GM19025 (cell line): Measurements from ENCODE around the gene RNF13.
"Not testable (repeated sequence)": the region's sequence is repeated elsewhere in the genome, so short reads cannot be mapped to it uniquely, and the experiment has no call there.

Experiments used
- ATAC-seq: cut with Tn5 transposase; IDR thresholded peaks from one replicate; pipeline ENCODE4 v1.9.1; 2021; ENCODE audit warnings: mild to moderate bottlenecking, low read depth, moderate library complexity; ENCODE audit not compliant: unreplicated experiment

The RNF13 gene

DNA sequence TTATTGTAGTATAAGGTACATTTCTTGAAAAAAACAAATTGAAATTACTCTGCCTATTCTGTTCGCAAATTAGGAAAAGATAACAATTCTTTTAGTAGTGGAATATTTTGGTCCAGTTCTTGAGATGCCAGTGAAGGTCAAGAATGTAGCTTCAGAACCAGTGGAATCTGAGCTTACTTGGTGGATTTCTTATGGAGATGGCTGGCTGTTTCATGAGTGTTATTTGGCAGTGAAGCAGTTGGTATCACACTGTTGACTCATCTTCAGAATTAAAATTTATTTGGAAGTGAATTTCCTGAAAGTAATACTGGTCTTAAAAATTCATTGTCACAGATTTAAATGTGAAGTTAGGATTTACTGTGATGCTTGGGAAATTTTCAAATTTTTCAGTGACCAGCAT lies 19.1 kb downstream of the RNF13 start:
- no peak for ATAC-seq

DNA sequence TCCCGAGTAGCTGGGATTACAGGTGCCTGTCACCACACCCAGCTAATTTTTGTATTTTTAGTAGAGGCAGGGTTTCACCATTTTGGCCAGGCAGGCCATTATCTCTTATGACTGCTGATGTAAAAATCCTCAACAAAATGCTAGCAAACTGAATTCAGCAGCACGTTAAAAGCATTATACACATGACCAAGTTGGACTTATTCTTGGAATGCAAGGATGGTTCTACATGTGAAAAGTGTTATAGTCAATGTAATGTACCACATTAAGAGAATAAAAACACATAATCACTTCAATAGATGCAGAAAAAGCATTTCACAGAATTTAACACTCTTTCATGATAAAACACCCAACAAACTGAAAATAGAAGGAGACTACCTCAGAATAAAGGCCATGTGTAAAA lies 20.2 kb downstream of the RNF13 start:
- ATAC-seq = no peak

DNA sequence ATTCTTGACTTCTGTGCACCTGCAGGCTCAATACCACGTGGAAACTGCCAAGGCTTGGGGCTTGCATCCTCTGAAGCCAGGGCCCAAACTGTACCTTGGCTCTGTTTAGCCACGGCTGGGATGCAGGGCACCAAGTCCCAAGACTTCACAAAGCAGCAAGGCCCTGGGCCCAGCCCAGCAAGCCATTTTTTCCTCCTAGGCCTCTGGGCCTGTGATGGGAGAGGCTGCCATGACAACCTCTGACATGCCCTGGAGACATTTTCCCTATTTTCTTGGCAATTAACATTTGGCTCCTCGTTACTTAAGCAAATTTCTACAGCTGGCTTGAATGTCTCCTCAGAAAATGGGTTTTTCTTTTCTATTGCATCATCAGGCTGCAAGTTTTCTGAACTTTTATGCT lies 25.5 kb downstream of the RNF13 start:
- not testable (repeated sequence) for ATAC-seq

DNA sequence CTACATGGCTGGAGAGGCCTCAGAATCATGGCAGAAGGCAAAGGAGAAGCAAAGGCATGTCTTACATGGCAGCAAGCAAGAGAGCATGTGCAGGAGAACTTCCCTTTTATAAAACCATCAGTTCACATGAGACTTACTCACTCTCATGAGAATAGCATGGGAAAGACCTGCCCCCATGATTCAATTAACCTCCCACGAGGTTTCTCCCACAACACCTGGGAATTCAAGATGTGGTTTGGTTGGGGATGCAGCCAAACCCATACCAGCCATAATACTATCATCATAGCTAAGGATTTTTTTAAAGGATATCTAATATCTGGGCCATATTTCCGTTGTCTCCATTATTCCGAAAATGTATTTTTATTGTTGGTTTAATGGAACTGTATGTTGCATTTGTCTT lies 26.5 kb downstream of the RNF13 start:
- ATAC-seq = not testable (repeated sequence)

DNA sequence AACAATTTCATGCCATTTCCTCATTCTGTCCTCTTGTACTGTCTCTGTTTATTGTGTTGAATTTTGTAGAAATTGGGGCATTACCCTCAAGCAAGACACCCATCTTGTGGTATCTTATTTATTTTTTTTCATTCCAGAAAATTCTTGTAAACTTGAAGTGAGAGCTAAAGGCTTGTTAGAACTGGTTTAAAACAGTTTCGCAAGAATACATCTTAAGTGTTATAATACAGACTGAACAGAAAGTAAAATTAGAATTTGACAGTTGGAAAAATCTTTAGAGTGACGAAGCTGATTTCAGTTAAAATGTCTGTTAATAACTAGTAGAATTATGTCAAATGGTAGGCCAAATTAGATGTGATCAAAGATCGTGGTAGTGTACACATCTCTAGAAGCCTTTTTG lies 26.9 kb downstream of the RNF13 start:
- ATAC-seq = no peak

DNA sequence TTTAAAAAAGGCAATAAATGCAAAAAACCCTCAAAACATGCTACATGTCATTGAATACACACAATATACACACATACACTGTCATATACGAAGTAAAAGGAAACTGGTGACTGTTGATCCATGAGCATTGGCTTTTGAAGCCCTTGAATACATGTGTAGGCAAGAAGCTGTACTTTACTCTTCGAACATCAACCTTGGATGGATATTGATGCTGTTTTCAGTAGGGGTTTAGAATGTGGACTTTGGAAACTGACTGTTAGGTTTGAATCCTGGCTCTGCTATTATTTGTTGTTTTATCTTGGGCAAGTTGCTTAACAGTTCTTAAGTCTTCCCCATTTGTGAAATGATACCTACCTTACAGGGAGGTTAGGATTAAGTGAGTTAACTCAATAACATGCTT lies 30.5 kb downstream of the RNF13 start:
- no peak for ATAC-seq

DNA sequence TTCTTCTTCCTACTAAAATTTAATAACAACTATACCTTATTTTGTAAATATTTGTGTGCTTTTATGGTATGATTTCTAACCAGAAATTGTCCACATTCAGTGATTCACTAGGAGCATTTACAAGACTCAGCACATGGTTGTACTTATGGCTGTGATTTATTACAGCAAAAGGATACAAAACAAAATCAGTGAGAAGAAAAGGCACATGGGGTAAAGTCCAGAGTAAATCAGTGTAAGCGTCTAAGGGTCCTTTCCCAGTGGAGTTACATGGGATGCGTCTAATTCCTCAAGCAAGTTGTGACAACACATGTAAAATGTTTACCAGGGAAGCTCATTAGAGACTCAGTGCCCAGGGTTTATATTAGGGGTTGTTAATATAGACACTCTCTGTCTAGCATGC lies 31.1 kb downstream of the RNF13 start:
- no peak for ATAC-seq

DNA sequence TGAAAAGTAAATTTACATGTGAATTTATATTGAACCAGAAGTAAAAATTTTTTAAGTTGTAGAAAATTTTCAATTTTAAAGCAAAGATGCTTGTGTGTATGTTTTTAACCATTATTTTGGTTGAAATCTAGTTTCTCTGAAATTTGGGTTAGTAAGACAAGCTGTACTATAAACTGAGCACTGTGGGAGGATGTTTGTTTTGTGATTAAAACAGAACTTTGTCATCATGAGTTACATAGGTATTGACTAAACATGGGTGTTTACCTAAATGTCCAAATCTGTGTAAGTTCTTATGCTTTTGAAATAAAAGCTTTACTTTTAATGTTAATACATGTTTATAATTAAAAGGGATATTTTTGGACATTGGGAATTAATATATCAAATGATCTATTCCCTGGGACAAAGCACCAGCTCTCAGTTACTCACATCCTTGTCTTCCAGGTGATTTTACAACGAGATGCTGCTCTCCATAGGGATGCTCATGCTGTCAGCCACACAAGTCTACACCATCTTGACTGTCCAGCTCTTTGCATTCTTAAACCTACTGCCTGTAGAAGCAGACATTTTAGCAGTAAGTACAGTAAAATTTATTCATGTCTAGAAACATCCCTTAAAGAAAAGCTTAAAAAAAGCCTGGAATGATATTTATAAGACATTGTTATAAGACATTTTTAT lies 32.7 kb downstream of the RNF13 start:
- ATAC-seq = no peak

DNA sequence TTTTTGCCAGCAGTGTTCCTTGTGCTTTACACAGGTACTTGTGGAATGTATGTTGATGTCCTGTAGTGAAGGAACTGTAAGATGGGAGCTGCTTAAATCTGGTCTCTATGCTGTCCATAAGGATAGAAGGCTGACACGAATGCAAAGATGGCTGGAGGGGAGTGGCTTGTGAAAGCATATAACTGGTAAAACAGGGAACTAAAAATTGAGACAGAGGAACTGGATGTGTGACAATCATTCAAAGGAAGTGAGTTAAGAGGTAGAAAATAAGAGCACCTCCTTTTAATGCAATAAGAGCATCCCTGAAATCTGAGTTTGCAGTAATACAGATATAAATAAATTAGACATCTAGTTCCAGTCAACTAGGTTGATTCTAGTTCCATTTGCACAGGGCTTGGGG lies 35.2 kb downstream of the RNF13 start:
- no peak for ATAC-seq

DNA sequence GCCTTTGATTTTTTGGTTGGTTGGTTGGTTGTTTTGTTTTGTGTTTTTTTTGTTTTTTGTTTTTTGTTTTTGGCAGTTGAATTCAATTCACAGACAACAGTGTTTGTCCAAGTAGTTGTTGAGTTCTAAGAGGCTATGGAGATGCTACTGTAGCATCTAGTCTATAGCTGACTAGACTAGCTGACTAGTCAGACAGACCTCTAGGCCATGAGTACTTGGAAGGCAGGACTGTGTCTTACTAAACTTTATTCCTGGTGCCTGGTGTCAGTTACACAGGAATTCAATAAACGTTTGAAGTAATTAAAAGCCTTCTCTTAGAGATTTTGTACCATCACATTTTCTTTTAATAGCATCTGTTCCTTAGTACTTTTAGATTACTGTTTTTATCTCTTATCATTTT lies 35.7 kb downstream of the RNF13 start:
- no peak for ATAC-seq

DNA sequence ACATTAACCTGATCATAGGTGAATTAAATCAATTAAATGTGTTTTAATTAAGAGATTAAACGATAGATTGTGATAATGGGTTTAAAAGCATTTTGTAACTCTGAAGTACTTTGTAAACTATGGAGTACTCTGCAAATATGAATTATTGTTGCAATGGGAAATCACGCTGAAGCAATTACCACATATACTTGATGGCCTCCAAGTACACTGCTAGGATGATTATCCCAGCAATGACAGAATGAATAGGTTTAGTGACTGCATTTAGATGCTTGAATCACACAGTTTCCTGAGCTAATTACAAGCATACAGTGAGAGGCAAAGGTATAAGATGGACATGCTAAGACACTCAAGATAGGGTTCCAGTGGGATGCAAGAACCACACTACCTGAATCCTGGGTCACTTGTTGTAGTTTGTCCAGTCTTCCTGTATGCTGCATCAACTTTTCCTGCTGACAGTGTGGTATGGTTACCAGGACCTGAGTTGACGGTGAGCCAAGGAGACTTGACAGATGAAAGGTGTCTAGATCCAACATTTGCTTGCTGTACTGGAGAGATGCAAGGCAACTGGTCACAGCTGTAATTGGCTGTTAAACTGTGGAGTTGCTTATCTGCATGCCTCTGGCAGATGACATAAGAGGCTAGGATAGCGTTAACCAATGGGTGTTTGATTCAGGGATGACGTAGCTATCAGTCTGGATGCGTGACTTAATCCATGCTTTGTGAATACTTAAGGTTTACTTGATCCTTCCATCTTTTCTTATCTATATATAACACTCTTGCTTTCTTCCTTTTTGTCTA lies 38.0 kb downstream of the RNF13 start:
- ATAC-seq = no peak

DNA sequence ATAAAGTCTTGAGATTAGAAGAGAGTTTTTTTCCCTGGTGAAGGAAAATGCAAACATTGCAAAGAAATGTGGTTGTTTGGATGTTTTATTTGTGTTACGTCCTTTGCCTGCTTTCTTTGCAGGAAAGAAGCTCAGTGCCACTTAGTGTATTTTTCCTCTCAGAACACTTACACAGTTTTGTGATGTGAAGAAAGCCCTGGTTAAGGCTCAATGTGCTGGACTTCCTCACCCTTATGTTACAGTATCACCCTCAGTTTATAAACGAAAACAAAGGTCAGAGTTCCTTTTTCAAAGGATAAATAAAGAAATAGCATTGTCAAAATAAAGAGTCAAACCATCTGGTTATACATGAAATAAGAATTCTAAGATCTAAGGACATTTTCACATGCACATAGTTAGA lies 45.9 kb downstream of the RNF13 start:
- ATAC-seq = no peak

DNA sequence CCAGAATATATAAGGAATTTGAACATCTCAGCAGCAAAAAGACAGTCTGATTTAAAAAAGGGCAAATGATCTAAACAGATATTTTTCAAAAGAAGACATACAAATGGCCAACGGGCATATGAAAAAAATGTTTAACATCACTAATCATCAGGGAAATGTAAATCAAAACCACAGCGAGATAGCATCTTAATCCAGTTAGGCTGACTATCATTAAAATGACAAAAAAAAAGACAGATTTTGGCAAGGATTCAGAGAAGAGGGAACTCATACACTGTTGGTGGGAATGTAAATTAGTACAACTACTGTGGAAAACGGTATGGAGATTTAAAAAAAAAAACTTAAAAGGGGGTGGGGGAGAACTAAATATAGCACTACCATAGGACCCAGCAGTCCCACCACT lies 47.9 kb downstream of the RNF13 start:
- ATAC-seq = no peak

DNA sequence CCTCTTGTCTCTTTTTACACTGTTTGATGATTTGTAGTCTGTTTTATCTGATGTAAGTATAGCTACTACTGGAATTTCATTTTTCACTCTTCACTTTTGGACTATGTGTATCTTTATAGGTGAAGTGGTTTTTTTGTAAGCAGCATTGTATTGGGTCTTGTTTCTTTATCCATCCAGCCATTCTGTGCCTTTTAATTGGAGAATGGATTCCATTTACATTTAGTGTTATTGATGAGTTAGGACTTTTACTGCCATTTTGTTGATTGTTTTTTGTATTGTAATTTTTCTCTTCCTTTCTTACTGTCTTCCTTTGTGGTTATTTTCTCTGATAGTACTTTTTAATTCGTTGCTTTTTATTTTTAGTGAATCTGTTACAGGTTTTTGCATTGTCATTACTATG lies 54.5 kb downstream of the RNF13 start:
- ATAC-seq = no peak

DNA sequence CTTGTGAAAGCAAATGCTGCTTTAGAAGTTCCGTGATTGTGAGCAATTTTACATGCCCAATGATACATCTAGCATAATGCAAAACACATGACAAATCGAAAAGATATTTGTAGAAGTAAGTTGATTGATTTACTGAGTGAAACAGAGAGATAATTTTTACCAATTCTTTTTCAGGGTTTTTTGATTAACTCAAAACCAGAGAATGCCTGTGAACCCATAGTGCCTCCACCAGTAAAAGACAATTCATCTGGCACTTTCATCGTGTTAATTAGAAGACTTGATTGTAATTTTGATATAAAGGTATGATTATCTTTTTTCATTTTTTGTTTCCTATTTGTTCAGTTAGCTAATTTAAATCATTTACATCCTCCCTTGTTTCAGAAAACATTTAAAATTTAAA lies 58.8 kb downstream of the RNF13 start:
- ATAC-seq = no peak

DNA sequence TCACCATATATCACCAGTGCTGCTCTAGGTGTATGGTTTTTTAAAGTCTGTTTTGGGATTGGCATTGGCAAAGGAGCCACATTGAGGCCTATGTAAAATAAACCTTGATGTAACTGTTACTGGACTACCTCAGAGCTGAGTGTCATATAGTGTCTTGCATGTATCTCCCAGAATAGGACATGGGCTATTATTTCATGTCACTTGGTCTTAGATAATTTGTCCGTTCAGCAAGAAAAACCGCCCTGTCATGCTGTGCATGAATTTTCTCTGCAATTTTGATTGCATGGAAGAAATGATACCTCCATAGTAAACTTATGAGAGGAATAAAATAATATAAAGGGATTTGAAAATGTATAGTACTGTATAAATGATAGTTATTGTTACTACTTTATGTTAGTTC lies 59.6 kb downstream of the RNF13 start:
- ATAC-seq = no peak

DNA sequence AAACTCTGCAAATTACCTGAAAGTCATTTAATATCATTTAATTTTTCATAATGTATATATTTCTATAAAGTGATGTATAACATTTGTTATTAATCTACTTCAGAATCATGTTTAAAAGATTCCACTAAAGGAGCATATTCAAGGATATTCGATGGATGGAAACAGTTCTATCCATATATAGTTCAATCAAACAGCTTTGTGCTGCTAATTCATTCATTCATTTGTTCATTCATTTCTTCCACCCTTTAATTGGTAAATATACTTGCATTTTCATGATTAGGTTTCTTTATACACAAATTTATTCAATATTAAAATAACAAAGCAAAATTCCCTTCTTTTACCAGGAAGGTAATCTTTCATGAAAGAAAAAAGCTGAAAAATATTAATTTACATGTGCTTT lies 64.7 kb downstream of the RNF13 start:
- no peak for ATAC-seq

DNA sequence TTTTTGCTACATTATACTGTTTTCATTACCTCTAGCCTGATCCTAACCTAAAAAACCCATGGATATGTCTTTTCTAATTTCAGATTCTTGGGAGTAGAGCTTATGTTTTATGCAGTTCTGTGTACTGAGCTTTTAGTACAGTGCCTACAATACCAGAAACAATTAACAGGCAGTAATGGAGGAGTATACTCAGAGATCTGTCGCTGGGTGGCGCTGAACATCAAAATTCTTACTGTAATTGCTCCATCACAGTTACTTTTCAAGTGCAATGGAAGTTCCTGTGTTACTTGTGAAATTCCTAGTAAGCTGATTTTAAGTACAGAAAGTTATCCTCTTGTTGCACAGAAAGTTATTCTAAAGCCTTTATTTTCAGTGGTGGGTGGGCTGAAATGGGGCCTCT lies 66.9 kb downstream of the RNF13 start:
- no peak for ATAC-seq

DNA sequence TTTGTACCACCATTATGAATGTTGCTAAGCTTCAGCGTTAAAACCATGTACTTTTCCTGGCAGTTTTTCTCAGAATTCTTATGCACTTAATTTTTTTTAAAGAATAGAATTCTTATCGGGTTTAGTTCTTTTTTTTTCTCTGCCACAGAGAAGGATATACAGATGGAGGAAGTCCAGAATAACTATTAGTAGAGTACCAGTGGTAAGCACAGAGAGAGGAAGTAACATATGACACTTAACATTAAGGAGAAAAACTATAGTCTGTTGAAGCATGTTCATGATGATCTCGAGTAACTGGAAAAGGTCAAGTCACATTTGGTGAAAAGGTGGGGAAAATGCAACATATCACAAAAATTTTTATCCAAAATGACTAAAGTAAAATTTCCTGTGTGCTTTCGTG lies 68.9 kb downstream of the RNF13 start:
- ATAC-seq = no peak

DNA sequence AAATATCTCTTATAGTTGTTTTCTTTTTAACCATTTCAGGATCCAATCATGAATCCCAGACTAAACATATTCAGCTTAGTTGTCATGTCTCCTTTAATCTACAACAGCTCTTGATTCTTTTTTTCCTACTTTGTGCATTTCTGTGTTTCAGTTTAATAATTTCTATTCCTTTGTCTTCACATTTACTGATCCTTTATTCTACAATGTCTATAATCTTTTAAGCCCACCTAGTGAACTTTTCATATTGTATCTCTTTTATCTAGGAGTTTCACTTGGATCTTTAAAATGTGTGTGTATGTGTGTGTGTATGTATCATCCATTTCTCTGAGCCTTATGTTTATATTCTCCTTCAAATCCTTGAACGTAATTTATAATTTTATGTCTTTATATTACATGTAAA lies 70.1 kb downstream of the RNF13 start:
- no peak for ATAC-seq

DNA sequence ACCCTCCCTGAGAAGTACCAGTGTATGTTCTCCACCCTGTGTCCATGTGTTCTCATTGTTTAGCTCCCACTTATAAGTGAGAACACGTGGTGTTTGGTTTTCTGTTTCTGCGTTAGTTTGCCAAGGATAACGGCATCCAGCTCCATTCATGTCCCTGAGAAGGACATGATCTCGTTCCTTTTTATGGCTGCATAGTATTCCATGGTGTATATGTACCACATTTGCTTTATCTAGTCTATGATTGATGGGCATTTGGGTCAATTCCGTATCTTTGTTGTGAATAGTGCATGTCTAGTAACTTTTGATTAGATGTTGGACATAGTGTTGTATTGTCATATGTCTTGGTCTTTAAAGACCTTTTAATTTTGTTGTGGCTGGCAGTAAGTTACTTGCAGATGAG lies 70.8 kb downstream of the RNF13 start:
- ATAC-seq = not testable (repeated sequence)

DNA sequence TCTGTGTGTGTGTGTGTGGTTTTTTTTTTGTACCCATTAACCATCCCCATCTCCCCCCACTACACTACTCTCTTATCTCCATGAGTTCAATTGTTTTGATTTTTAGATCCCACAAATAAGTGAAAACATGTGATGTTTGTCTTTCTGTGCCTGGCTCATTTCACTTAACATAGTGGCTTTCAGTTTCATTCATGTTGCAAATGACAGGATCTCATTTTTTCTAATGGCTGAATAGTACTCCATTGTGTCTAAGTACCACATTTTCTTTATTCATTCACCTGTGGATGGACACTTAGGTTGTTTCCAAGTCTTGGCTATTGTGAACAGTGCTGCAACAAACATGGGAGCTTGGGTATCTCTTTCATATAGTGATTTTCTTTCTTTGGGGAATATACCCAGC lies 71.8 kb downstream of the RNF13 start:
- ATAC-seq = peak; percentile 49
